AG09319 (cell line): Measurements from ENCODE around the gene USP21.
A peak's percentile ranks its signal among the peaks of the same experiment; 100 is the strongest.

Source experiments
- DNase-seq: peaks from one replicate; pipeline ENCODE4 v3.0.0-alpha.2; 2010; ENCODE audit warnings: low read depth; ENCODE audit errors: extremely low read depth
- TF ChIP-seq, protein P1 (sequence below): IDR thresholded peaks from 2 replicates; pipeline ENCODE4 v1.5.1; 2011; ENCODE audit warnings: low read depth, mild to moderate bottlenecking, inconsistent platforms, low read length, moderate library complexity

The USP21 gene

DNA sequence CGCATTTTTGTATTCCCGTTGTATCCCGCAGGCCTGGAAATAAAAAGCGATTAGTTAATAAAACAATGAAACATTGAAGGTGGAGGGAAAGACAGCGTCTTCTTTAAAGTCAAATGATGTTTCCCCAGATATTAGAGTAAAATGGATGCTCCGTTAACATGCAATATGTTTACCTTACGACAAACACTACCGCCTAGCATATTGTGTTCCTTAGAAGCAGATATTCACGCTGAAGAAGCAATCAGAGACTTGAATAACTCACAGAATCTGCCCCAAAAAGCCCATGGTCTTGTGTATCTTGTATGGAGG is 18.6 kb downstream of the USP21 start:
- TF ChIP-seq, protein P1, sequence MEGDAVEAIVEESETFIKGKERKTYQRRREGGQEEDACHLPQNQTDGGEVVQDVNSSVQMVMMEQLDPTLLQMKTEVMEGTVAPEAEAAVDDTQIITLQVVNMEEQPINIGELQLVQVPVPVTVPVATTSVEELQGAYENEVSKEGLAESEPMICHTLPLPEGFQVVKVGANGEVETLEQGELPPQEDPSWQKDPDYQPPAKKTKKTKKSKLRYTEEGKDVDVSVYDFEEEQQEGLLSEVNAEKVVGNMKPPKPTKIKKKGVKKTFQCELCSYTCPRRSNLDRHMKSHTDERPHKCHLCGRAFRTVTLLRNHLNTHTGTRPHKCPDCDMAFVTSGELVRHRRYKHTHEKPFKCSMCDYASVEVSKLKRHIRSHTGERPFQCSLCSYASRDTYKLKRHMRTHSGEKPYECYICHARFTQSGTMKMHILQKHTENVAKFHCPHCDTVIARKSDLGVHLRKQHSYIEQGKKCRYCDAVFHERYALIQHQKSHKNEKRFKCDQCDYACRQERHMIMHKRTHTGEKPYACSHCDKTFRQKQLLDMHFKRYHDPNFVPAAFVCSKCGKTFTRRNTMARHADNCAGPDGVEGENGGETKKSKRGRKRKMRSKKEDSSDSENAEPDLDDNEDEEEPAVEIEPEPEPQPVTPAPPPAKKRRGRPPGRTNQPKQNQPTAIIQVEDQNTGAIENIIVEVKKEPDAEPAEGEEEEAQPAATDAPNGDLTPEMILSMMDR = no peak
- DNase-seq = no peak

DNA sequence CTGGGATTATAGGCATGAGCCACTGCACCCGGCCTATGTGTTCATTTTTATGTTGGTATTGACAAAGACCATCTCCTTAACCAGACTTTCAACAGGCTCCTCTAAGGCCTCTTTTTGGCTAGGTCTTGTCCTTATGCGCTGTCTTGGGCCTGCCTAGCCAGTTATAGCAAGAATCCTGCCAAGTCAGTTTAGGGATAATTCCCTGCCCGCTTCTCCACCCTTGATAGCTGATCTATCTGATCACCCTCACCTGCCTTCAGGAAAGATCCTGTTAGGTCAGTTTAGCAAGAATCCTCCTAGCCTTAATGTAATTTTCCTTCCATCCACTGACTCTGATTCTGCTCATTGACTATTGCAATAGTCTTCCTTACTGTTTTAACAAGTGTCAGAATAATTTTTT is 20.4 kb downstream of the USP21 start:
- no peak for DNase-seq
- TF ChIP-seq, protein P1 = no peak

GRCh38 chr1:161180639-161181038 is 21.3 kb downstream of the USP21 start:
- TF ChIP-seq, protein P1 = peak; percentile 23
- DNase-seq = no peak

DNA sequence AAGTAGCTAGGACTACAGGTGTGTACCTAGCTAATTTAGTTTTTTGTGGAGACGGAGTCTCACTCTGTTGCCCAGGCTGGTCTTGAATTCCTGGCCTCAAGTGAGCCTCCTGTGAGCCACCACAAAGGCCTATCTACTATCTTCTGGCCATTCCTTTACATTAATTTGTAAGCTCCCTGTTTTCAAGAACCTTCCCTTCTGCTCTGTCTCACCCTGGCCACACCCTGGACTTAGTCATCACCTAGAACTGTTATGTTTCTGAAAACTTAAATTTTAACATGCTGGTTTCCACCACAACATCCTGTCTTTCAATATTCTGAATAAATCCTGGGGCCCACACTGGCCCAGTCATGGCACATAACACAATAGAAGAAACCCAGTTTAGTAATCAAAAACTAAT is 22.9 kb downstream of the USP21 start:
- TF ChIP-seq, protein P1 = no peak
- DNase-seq = no peak

DNA sequence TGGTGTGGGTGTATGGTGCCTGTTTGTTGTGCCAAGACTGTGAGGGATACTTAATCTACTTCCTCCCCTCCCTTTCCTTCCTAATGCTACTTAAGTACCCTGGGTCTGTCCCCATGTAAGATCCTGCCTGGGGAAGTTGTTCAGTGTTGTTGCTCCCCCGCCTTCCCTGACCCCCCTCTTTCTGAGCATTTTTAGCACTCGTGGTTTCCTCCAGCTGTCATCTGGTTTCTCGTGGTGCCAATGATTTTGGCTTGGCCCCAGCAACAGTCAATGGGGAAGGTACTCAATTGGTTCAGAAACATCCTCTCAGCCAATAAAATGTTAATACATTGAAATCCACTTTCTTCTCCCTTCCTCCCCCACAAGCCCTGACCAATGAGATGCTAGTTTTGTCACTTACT is 26.0 kb downstream of the USP21 start:
- TF ChIP-seq, protein P1 = no peak
- no peak for DNase-seq

DNA sequence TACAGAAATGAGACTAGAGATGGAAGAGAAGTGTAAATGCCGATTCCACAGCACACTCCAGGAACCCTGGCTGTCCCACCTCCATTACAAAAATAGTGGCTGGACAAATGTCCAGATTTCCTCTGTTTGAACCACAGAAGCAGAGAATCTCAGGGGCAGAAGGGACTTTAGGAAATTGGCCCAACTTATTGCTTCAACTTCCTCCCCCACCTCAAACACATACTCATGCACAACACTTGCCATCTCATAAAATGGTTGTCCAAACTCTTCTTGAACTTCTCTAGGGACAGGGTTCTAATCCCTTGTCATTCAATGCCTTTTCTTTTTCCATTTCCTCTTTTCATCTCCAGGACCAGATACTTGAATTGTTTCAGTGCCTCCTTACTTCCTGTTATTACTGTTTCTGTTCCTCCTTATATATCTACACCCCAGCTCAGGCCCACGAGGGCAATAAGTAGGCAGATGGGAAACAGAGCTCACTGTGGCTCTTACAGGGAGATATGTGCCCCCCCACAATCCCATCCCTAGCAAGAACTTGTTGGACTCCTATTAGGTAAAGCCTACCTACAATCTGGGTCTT is 26.5 kb downstream of the USP21 start:
- DNase-seq = no peak
- TF ChIP-seq, protein P1 = no peak

- TF ChIP-seq, protein P1 = no peak
- no peak for DNase-seq
These were observed 28.0 kb downstream of the USP21 start for GRCh38 chr1:161187311-161187710.
